Mesenchymal stem cell (in vitro differentiated cells and primary cell): Measurements from ENCODE around the gene SETD6.

Experiments used
- DNase-seq: peaks from one replicate; pipeline ENCODE4 v3.0.0-alpha.2; 2013
- H2AFZ ChIP-seq: one replicate; pipeline ENCODE4 v1.6.1; 2013; ENCODE audit warnings: low read depth, mild to moderate bottlenecking, control low read depth, inconsistent platforms, low read length, moderate library complexity
- H2AK5ac ChIP-seq: 2 replicates; pipeline ENCODE4 v1.6.1; 2013; ENCODE audit warnings: low read length, moderate library complexity, mild to moderate bottlenecking, inconsistent platforms; ENCODE audit not compliant: severe bottlenecking
- H2BK120ac ChIP-seq: one replicate; pipeline ENCODE4 v1.6.1; 2013; ENCODE audit warnings: low read depth, mild to moderate bottlenecking, inconsistent platforms, low read length, moderate library complexity
- H2BK12ac ChIP-seq, 2 experiments: one replicate each; pipeline ENCODE4 v1.6.1; 2013; ENCODE audit warnings: inconsistent platforms in 2 of 2, low read length in 2 of 2, mild to moderate bottlenecking in 2 of 2, moderate library complexity in 2 of 2, control low read depth in 1 of 2
- H2BK15ac ChIP-seq: one replicate; pipeline ENCODE4 v1.6.1; 2013; ENCODE audit warnings: mild to moderate bottlenecking, low read depth, inconsistent platforms; ENCODE audit not compliant: poor library complexity, severe bottlenecking
- H2BK5ac ChIP-seq: 2 replicates; pipeline ENCODE4 v1.6.1; 2013; ENCODE audit warnings: low read depth, mild to moderate bottlenecking, low read length, control low read depth, inconsistent platforms; ENCODE audit not compliant: poor library complexity, severe bottlenecking
- H3K14ac ChIP-seq, 2 experiments: one replicate each; pipeline ENCODE4 v1.6.1; 2013; ENCODE audit warnings: inconsistent platforms in 2 of 2, low read length in 2 of 2, control low read depth in 1 of 2, mild to moderate bottlenecking in 1 of 2, moderate library complexity in 1 of 2
- H3K18ac ChIP-seq, 2 experiments: one replicate each; pipeline ENCODE4 v1.6.1; 2013; ENCODE audit warnings: inconsistent platforms in 2 of 2, low read length in 2 of 2, control low read depth in 1 of 2, low read depth in 1 of 2, mild to moderate bottlenecking in 1 of 2
- H3K23ac ChIP-seq, 2 experiments: one replicate each; pipeline ENCODE4 v1.6.1; 2013; ENCODE audit warnings: inconsistent platforms in 2 of 2, low read length in 2 of 2, mild to moderate bottlenecking in 2 of 2, moderate library complexity in 2 of 2, control low read depth in 1 of 2
- H3K27ac ChIP-seq: 2 replicates; pipeline ENCODE4 v1.5.1; 2013; ENCODE audit warnings: mild to moderate bottlenecking, moderate library complexity, low read length, control low read depth, inconsistent platforms; ENCODE audit not compliant: poor library complexity, severe bottlenecking
- H3K27me3 ChIP-seq, 2 experiments: 2 replicates each; pipeline versions ENCODE4 v1.6.1 to v1.7.0; 2013; ENCODE audit warnings: low read length in 2 of 2, mild to moderate bottlenecking in 2 of 2, moderate library complexity in 2 of 2, control low read depth in 1 of 2, inconsistent platforms in 1 of 2; ENCODE audit not compliant: control insufficient read depth in 1 of 2, insufficient read depth in 1 of 2
- H3K36me3 ChIP-seq, 2 experiments: 2 replicates each; pipeline versions ENCODE4 v1.6.1 to v1.7.0; 2013; ENCODE audit warnings: low read length in 2 of 2, control low read depth in 1 of 2, inconsistent platforms in 1 of 2, low read depth in 1 of 2, mild to moderate bottlenecking in 1 of 2; ENCODE audit not compliant: insufficient read depth in 2 of 2, control insufficient read depth in 1 of 2
- H3K4ac ChIP-seq, 2 experiments: one replicate each; pipeline ENCODE4 v1.6.1; 2013; ENCODE audit warnings: inconsistent platforms in 2 of 2, low read length in 2 of 2, mild to moderate bottlenecking in 2 of 2, moderate library complexity in 2 of 2, control low read depth in 1 of 2, low read depth in 1 of 2
- H3K4me1 ChIP-seq: 2 replicates; pipeline ENCODE4 v1.6.1; 2013; ENCODE audit warnings: low read depth, low read length, control low read depth; ENCODE audit not compliant: control insufficient read depth, insufficient read depth
- H3K4me2 ChIP-seq: 2 replicates; pipeline ENCODE4 v1.6.1; 2013; ENCODE audit warnings: low read length, mild to moderate bottlenecking, inconsistent platforms; ENCODE audit not compliant: poor library complexity, severe bottlenecking
- H3K4me3 ChIP-seq, 2 experiments: 2 replicates each; pipeline versions ENCODE4 v1.5.1 to v1.7.0; 2013; ENCODE audit warnings: low read length in 2 of 2, mild to moderate bottlenecking in 2 of 2, control low read depth in 1 of 2, low read depth in 1 of 2; ENCODE audit not compliant: insufficient read depth in 1 of 2
- H3K79me1 ChIP-seq: replicated peaks from 2 replicates; pipeline ENCODE4 v1.6.1; 2013; ENCODE audit warnings: mild to moderate bottlenecking, control low read depth, low read length, inconsistent platforms; ENCODE audit not compliant: poor library complexity, severe bottlenecking
- H3K9ac ChIP-seq: 2 replicates; pipeline ENCODE4 v1.7.0; 2013; ENCODE audit warnings: mild to moderate bottlenecking, low read length, moderate library complexity
- H3K9me3 ChIP-seq: 2 replicates; pipeline ENCODE4 v1.7.0; 2013; ENCODE audit warnings: mild to moderate bottlenecking, low read length; ENCODE audit not compliant: control insufficient read depth
- H4K8ac ChIP-seq: one replicate; pipeline ENCODE4 v1.6.1; 2013; ENCODE audit warnings: inconsistent platforms, mild to moderate bottlenecking, low read length, moderate library complexity
- H4K91ac ChIP-seq: one replicate; pipeline ENCODE4 v1.6.1; 2013; ENCODE audit warnings: mild to moderate bottlenecking, low read length, inconsistent platforms
- WGBS: methylation state at CpG from one replicate; pipeline ENCODE4 v1.1.7; 2013; ENCODE audit warnings: mixed read lengths; 5-methylcytosine and 5-hydroxymethylcytosine counted together

Gene SETD6

DNA sequence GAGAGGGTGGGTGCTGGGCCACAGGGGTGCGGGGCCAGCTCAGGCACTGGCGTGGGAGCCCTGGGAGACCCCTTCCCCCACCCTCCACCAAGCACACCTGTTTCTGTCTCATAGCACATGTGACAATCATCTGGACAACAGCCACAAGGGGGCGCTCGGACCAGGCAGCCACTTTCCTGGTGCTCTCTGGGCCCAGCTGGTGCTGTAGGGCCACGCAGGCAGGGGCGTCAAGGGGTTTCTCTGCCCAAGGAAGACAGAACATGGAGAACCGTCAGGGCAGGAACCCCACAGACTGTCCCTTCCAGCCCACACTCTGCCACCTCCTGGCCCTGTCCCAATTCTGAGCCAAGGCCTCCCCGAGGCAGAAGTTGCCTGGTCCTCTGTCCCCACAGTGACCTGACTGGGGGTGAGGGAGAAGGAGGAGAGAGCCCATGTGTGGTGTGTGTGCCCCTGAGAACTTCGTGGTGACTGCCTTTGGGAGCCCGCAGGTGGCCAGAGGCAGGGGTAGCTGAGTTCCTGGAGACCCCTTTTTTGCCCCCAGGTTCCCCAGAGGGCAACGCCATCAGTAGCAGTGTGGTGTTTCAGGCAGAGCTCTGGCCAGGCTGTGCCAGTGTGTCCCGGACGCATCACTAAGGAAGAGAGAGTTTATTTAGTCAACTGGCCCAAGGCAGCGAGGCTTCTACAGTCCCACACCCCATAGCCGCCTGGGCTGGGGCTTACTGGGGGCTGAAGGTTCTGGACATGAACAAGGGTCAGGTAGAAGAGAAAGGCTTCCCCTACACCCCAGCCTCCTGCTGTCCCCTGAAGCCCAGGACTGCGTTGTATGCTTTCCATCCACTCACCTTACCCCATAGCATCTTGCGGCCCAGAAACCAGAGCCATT, 3.1 kb upstream of the SETD6 start:
- Histone ChIP-seq H4K91ac (no peak overlapping the region), H3K36me3 (peaks cover 10 to 46% of the 10 kb centered on the region in 2 experiments), H2BK12ac (no peak overlapping the region), H3K79me1 (peaks cover 15% of the 10 kb centered on the region), H3K27me3 (no peaks in the 10 kb centered on the region), H3K14ac (no peak overlapping the region), H3K4me1 (peaks cover 21% of the 10 kb centered on the region), H2BK5ac (no peak overlapping the region), H3K4me3 (no peak overlapping the region), H3K18ac (no peak overlapping the region), H2AFZ (no peak overlapping the region), H3K27ac (no peak overlapping the region), H3K4me2 (no peak overlapping the region), H3K23ac (no peak overlapping the region), H2BK120ac (no peak overlapping the region), H2AK5ac (peak overlapping the region; percentile 63), H3K9ac (no peak overlapping the region), H4K8ac (no peak overlapping the region), H3K9me3 (no peaks in the 10 kb centered on the region), H3K4ac (no peak overlapping the region), H2BK15ac (no peak overlapping the region)
- WGBS: 59% methylated on average over 14 of the region's 17 CpGs
- DNase-seq: peak; percentile 69

DNA sequence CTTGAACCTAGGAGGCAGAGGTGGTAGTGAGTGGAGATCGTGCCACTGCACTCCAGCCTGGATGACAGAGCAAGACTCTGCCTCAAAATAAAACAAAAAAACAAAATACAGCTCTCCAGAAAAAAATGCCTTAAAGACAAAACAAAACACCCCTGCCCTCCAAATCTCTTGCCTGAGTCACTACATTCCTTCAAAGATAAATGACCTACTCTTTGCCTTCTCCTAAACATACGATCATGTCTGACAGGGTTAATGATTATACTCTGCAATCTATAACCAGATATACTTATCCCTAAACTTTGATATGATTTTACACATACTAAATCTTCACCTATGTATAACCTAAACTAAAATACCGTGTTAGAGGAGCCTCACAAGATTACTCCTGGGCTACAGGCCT, 1.4 kb upstream of the SETD6 start:
- Histone ChIP-seq H3K79me1 (peaks cover 21% of the 10 kb centered on the region), H2AK5ac (no peak overlapping the region), H3K27me3 (no peaks in the 10 kb centered on the region), H2BK12ac (no peak overlapping the region), H3K4me2 (no peak overlapping the region), H4K91ac (no peak overlapping the region), H3K23ac (no peak overlapping the region), H3K36me3 (peaks cover 25 to 53% of the 10 kb centered on the region in 2 experiments), H3K4me1 (peaks cover 21% of the 10 kb centered on the region), H3K4ac (no peak overlapping the region), H3K9me3 (no peaks in the 10 kb centered on the region), H3K27ac (no peak overlapping the region), H3K14ac (no peak overlapping the region), H2BK5ac (no peak overlapping the region), H2BK120ac (no peak overlapping the region), H2AFZ (no peak overlapping the region), H2BK15ac (no peak overlapping the region), H3K18ac (no peak overlapping the region), H3K9ac (no peak overlapping the region), H3K4me3 (no peak overlapping the region), H4K8ac (no peak overlapping the region)
- DNase-seq: no peak
- WGBS: 77% methylated on average over 3 of the region's 3 CpGs

DNA sequence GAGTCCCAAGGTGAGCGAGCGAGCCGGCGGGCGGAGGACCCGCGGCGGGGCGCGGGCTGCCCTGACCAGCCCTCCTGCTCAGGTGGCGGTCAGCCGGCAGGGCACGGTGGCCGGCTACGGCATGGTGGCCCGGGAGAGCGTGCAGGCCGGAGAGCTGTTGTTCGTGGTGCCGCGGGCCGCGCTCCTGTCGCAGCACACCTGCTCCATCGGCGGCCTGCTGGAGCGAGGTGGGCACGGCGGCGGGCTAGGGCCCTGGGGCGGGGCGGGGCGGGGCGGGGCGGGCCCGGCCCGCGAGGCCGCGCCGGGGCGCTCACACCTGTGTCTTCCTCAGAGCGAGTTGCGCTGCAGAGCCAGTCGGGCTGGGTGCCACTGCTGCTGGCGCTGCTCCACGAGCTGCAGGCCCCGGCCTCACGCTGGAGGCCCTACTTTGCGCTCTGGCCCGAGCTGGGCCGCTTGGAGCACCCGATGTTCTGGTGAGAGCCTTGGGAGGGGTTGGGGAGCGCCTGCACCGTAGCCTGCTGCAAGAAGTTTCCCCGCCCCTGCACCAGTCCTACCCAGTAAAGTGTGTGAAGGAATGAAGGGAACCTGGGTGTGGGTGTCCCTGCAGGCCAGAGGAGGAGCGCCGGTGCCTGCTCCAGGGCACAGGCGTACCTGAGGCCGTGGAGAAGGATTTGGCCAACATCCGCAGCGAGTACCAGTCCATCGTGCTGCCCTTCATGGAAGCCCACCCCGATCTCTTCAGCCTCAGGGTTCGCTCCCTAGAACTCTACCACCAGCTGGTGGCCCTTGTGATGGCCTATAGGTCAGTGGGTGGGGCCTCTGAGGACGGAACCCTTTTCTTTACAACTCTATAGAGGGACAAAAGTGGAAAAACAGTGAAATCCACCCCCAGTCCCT, 802 bp downstream of the SETD6 start:
- peak overlapping the region; percentile 86 for H3K4me2 ChIP-seq
- no peak for DNase-seq
- H3K79me1 ChIP-seq: peaks cover 28% of the 10 kb centered on the region
- peak overlapping the region; percentile 86 for H4K8ac ChIP-seq
- no peaks in the 10 kb centered on the region for H3K27me3 ChIP-seq
- H2BK5ac ChIP-seq: no peak overlapping the region
- peak overlapping the region; percentile 83 for H3K9ac ChIP-seq
- H3K4me3 ChIP-seq: peak overlapping the region; percentile 85 to 86
- WGBS: 33% methylated on average over 31 of the region's 66 CpGs
- peak overlapping the region; percentile 31 for H4K91ac ChIP-seq
- peak overlapping the region; percentile 79 for H2AFZ ChIP-seq
- H2BK15ac ChIP-seq: no peak overlapping the region
- H3K27ac ChIP-seq: no peak overlapping the region
- H3K9me3 ChIP-seq: no peaks in the 10 kb centered on the region
- H3K36me3 ChIP-seq: peaks cover 43 to 47% of the 10 kb centered on the region in 2 experiments
- peak overlapping the region; percentile 54 for H2BK120ac ChIP-seq
- no peak overlapping the region for H2AK5ac ChIP-seq
- no peak overlapping the region for H2BK12ac ChIP-seq
- H3K23ac ChIP-seq: peak overlapping the region in 1 of 2 experiments; percentile 70
- peak overlapping the region in 1 of 2 experiments; percentile 47 for H3K4ac ChIP-seq
- peak overlapping the region; percentile 33 to 86 for H3K18ac ChIP-seq
- H3K4me1 ChIP-seq: peaks cover 21% of the 10 kb centered on the region
- peak overlapping the region in 1 of 2 experiments; percentile 68 for H3K14ac ChIP-seq

DNA sequence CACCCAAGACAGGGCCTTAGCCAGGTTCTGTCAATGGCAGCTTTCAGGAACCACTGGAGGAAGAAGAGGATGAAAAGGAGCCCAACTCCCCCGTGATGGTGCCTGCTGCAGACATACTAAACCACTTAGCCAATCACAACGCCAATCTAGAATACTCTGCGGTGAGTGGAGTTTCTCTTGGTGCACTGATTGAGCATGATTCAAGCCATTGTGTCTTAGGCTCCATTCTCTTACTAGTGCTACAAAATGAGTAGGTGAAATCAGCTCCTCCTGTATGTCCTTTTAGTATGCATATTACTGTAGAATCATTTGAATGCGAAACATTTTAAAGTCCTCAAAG, 1.4 kb downstream of the SETD6 start:
- Histone ChIP-seq H3K36me3 (peaks cover 40 to 53% of the 10 kb centered on the region in 2 experiments), H3K9me3 (no peaks in the 10 kb centered on the region), H3K4me1 (peaks cover 19% of the 10 kb centered on the region), H2BK5ac (no peak overlapping the region), H2AK5ac (no peak overlapping the region), H3K4me3 (peak overlapping the region in 1 of 2 experiments; percentile 65), H4K91ac (no peak overlapping the region), H4K8ac (no peak overlapping the region), H3K27me3 (no peaks in the 10 kb centered on the region), H3K79me1 (peaks cover 26% of the 10 kb centered on the region), H3K9ac (peak overlapping the region; percentile 33), H2AFZ (no peak overlapping the region), H2BK12ac (no peak overlapping the region), H3K23ac (peak overlapping the region in 1 of 2 experiments; percentile 35), H2BK15ac (no peak overlapping the region), H2BK120ac (no peak overlapping the region), H3K4me2 (peak overlapping the region; percentile 86), H3K27ac (no peak overlapping the region), H3K18ac (no peak overlapping the region), H3K4ac (no peak overlapping the region), H3K14ac (no peak overlapping the region)
- WGBS: 90% methylated on average over 2 of the region's 4 CpGs
- DNase-seq: no peak
